Suprapubic skin (tissue), 3 donors: ENCODE data around the gene RNU1-1.
"Not testable (repeated sequence)": the region's sequence is repeated elsewhere in the genome, so short reads cannot be mapped to it uniquely, and the experiment has no call there.

ENCODE experiments used
- CTCF ChIP-seq, 2 donors: fragments of 200-600 bp in 1 of 2; fragments of 450-650 bp in 1 of 2; sonication (generic) in 1 of 2; IDR thresholded peaks; one replicate each; pipeline ENCODE4 v1.5.1; 2016 to 2019; ENCODE audit warnings: antibody characterized with exemption in 2 of 2, mild to moderate bottlenecking in 1 of 2, moderate library complexity in 1 of 2
- EP300 ChIP-seq: sonication (generic); formaldehyde crosslinking; IDR thresholded peaks from one replicate; pipeline ENCODE4 v1.6.1; 2017; ENCODE audit warnings: antibody characterized with exemption
- POLR2A ChIP-seq, 2 donors: fragments of 450-650 bp; IDR thresholded peaks; one replicate each; pipeline ENCODE4 v1.6.1; 2017; ENCODE audit warnings: antibody characterized with exemption in 2 of 2, mild to moderate bottlenecking in 2 of 2, moderate library complexity in 2 of 2

- not testable (repeated sequence) for TF ChIP-seq CTCF (IDR thresholded peaks at IDR 0.05); POLR2A (IDR thresholded peaks at IDR 0.05); EP300
These were observed 31.6 kb upstream of the RNU1-1 start for GRCh38 chr1:16545682-16546095.
